ENCODE measurements around the gene RAB1B.
"Not testable (repeated sequence)": the region's sequence is repeated elsewhere in the genome, so short reads cannot be mapped to it uniquely, and the experiment has no call there.

The RAB1B gene

GRCh38 chr11:66309475-66309874 is 41.0 kb downstream of the RAB1B start:
- peaks cover 11% of the 10 kb centered on the region for H3K79me2 ChIP-seq (ENCODE audit: control insufficient read depth, insufficient read depth, low read length, unreplicated experiment)
- H3K27ac ChIP-seq (ENCODE audit: low read depth, low read length): no peak overlapping the region
- no peaks in the 10 kb centered on the region for H3K36me3 ChIP-seq (ENCODE audit: insufficient read depth, low read length)
- no peaks in the 10 kb centered on the region for H3K4me1 ChIP-seq (ENCODE audit: control insufficient read depth, insufficient read depth, low read length, unreplicated experiment)
- no peaks in the 10 kb centered on the region for H3K27me3 ChIP-seq (ENCODE audit: insufficient read depth, low read length)
- no peak overlapping the region for H2AFZ ChIP-seq (ENCODE audit: low read length, unreplicated experiment)
- H3K4me3 ChIP-seq (ENCODE audit: low read depth, low read length): no peak overlapping the region

- H3K27ac ChIP-seq (ENCODE audit: low read depth, low read length): no peak overlapping the region
- no peaks in the 10 kb centered on the region for H3K36me3 ChIP-seq (ENCODE audit: insufficient read depth, low read length)
- peaks cover 19% of the 10 kb centered on the region for H3K79me2 ChIP-seq (ENCODE audit: control insufficient read depth, insufficient read depth, low read length, unreplicated experiment)
- H3K4me1 ChIP-seq (ENCODE audit: control insufficient read depth, insufficient read depth, low read length, unreplicated experiment): peaks cover 8% of the 10 kb centered on the region
- H3K4me3 ChIP-seq (ENCODE audit: low read depth, low read length): no peak overlapping the region
- H2AFZ ChIP-seq (ENCODE audit: low read length, unreplicated experiment): no peak overlapping the region
- no peaks in the 10 kb centered on the region for H3K27me3 ChIP-seq (ENCODE audit: insufficient read depth, low read length)
Measured at GRCh38 chr11:66310324-66310723, 41.9 kb downstream of the RAB1B start.

- H2AFZ ChIP-seq (ENCODE audit: low read length, unreplicated experiment); H3K27ac ChIP-seq (ENCODE audit: low read depth, low read length); H3K27me3 ChIP-seq (ENCODE audit: insufficient read depth, low read length); H3K4me3 ChIP-seq (ENCODE audit: low read depth, low read length); H3K36me3 ChIP-seq (ENCODE audit: insufficient read depth, low read length); H3K4me1 ChIP-seq (ENCODE audit: control insufficient read depth, insufficient read depth, low read length, unreplicated experiment): not testable (repeated sequence)
- peaks cover 25% of the 10 kb centered on the region for H3K79me2 ChIP-seq (ENCODE audit: control insufficient read depth, insufficient read depth, low read length, unreplicated experiment)
Measured at GRCh38 chr11:66310803-66311440, 42.5 kb downstream of the RAB1B start.

- H3K27ac ChIP-seq (ENCODE audit: low read depth, low read length): peak overlapping the region; percentile 64; the same call in 1 of the 2 replicates
- no peaks in the 10 kb centered on the region for H3K36me3 ChIP-seq (ENCODE audit: insufficient read depth, low read length)
- H3K4me1 ChIP-seq (ENCODE audit: control insufficient read depth, insufficient read depth, low read length, unreplicated experiment): peaks cover 9% of the 10 kb centered on the region
- H3K4me3 ChIP-seq (ENCODE audit: low read depth, low read length): peak overlapping the region; percentile 75
- H3K27me3 ChIP-seq (ENCODE audit: insufficient read depth, low read length): no peaks in the 10 kb centered on the region
- H3K79me2 ChIP-seq (ENCODE audit: control insufficient read depth, insufficient read depth, low read length, unreplicated experiment): peaks cover 31% of the 10 kb centered on the region
- no peak overlapping the region for H2AFZ ChIP-seq (ENCODE audit: low read length, unreplicated experiment)
Measured at GRCh38 chr11:66311470-66311964, 43.1 kb downstream of the RAB1B start.

GRCh38 chr11:66311965-66312548 is 43.6 kb downstream of the RAB1B start:
- Histone ChIP-seq H3K36me3 (ENCODE audit: insufficient read depth, low read length) (no peaks in the 10 kb centered on the region), H3K27me3 (ENCODE audit: insufficient read depth, low read length) (no peaks in the 10 kb centered on the region), H2AFZ (ENCODE audit: low read length, unreplicated experiment) (peak overlapping the region; percentile 27), H3K27ac (ENCODE audit: low read depth, low read length) (peak overlapping the region; percentile 64), H3K4me1 (ENCODE audit: control insufficient read depth, insufficient read depth, low read length, unreplicated experiment) (peaks cover 10% of the 10 kb centered on the region), H3K4me3 (ENCODE audit: low read depth, low read length) (peak overlapping the region; percentile 75), H3K79me2 (ENCODE audit: control insufficient read depth, insufficient read depth, low read length, unreplicated experiment) (peaks cover 34% of the 10 kb centered on the region)

- peak overlapping the region; percentile 97 for H3K27ac ChIP-seq (ENCODE audit: low read depth, low read length)
- H3K27me3 ChIP-seq (ENCODE audit: insufficient read depth, low read length): no peaks in the 10 kb centered on the region
- peak overlapping the region; percentile 27 for H2AFZ ChIP-seq (ENCODE audit: low read length, unreplicated experiment)
- H3K36me3 ChIP-seq (ENCODE audit: insufficient read depth, low read length): no peaks in the 10 kb centered on the region
- peaks cover 17% of the 10 kb centered on the region for H3K4me1 ChIP-seq (ENCODE audit: control insufficient read depth, insufficient read depth, low read length, unreplicated experiment)
- peak overlapping the region; percentile 94 for H3K4me3 ChIP-seq (ENCODE audit: low read depth, low read length)
- H3K79me2 ChIP-seq (ENCODE audit: control insufficient read depth, insufficient read depth, low read length, unreplicated experiment): peaks cover 34% of the 10 kb centered on the region
Measured at GRCh38 chr11:66312549-66313320, 44.3 kb downstream of the RAB1B start.

GRCh38 chr11:66313321-66314185 is 45.1 kb downstream of the RAB1B start:
- H3K4me1 ChIP-seq (ENCODE audit: control insufficient read depth, insufficient read depth, low read length, unreplicated experiment): peaks cover 25% of the 10 kb centered on the region
- H3K27me3 ChIP-seq (ENCODE audit: insufficient read depth, low read length): no peaks in the 10 kb centered on the region
- no peak overlapping the region for H2AFZ ChIP-seq (ENCODE audit: low read length, unreplicated experiment)
- H3K4me3 ChIP-seq (ENCODE audit: low read depth, low read length): peak overlapping the region; percentile 94
- H3K27ac ChIP-seq (ENCODE audit: low read depth, low read length): peak overlapping the region; percentile 97
- no peaks in the 10 kb centered on the region for H3K36me3 ChIP-seq (ENCODE audit: insufficient read depth, low read length)
- peaks cover 34% of the 10 kb centered on the region for H3K79me2 ChIP-seq (ENCODE audit: control insufficient read depth, insufficient read depth, low read length, unreplicated experiment)

- Histone ChIP-seq H3K27ac (ENCODE audit: low read depth, low read length) (peak overlapping the region; percentile 97), H2AFZ (ENCODE audit: low read length, unreplicated experiment) (no peak overlapping the region), H3K4me3 (ENCODE audit: low read depth, low read length) (peak overlapping the region; percentile 94), H3K27me3 (ENCODE audit: insufficient read depth, low read length) (no peaks in the 10 kb centered on the region), H3K4me1 (ENCODE audit: control insufficient read depth, insufficient read depth, low read length, unreplicated experiment) (peaks cover 31% of the 10 kb centered on the region), H3K79me2 (ENCODE audit: control insufficient read depth, insufficient read depth, low read length, unreplicated experiment) (peaks cover 34% of the 10 kb centered on the region), H3K36me3 (ENCODE audit: insufficient read depth, low read length) (no peaks in the 10 kb centered on the region)
Measured at GRCh38 chr11:66314186-66314501, 45.7 kb downstream of the RAB1B start.

- Histone ChIP-seq H3K79me2 (ENCODE audit: control insufficient read depth, insufficient read depth, low read length, unreplicated experiment) (peaks cover 34% of the 10 kb centered on the region), H3K27me3 (ENCODE audit: insufficient read depth, low read length) (no peaks in the 10 kb centered on the region), H3K4me3 (ENCODE audit: low read depth, low read length) (peak overlapping the region; percentile 94), H2AFZ (ENCODE audit: low read length, unreplicated experiment) (no peak overlapping the region), H3K36me3 (ENCODE audit: insufficient read depth, low read length) (no peaks in the 10 kb centered on the region), H3K4me1 (ENCODE audit: control insufficient read depth, insufficient read depth, low read length, unreplicated experiment) (peaks cover 31% of the 10 kb centered on the region), H3K27ac (ENCODE audit: low read depth, low read length) (peak overlapping the region; percentile 97)
Measured at GRCh38 chr11:66314561-66315497, 46.4 kb downstream of the RAB1B start.

Measured in ACC112 (cell line).